ENCODE results near the gene POLR1F. TPM values are rescaled to one million over a fixed set of nuclear protein-coding genes. Genes with fewer than 3 reads are reported as not detected.

POLR1F gene
- total and polyA plus RNA-seq, 2 of the 4 experiments (the other 2 are of a cell fraction) = 6.8 to 16.1 TPM

- H3K18ac ChIP-seq (ENCODE audit: low read depth, low read length) = no peak overlapping the region
- intact Hi-C loops (cut with micrococcal nuclease) (no loop called here), dilution Hi-C loops (cut with HindIII; ENCODE audit: low sequenced_read_pairs, unreplicated experiment) (no loop called here), in situ Hi-C loops (cut with MboI; ENCODE audit: low sequenced_read_pairs) (loop anchor here (10.0 kb wide), 1 partner anchor 879 kb away; no protein-coding TSS in a partner anchor)
- no peaks in the 10 kb centered on the region for H3K9me1 ChIP-seq (ENCODE audit: insufficient read depth, low read length)
- ChIA-PET CTCF (interaction anchor here (1.4 to 3.8 kb wide), 2 partner anchors 33 to 883 kb away, joined by 5 to 32 read pairs; no protein-coding TSS in a partner anchor), POLR2A (ENCODE audit: unreplicated experiment) (no interaction called here)
- no peaks in the 10 kb centered on the region for H3K36me3 ChIP-seq (ENCODE audit: control insufficient read depth, insufficient read depth, low read length)
- no peak for DNase-seq
- WGBS, 2 experiments (ENCODE audit: extremely low coverage in 2 of 2, insufficient read length in 1 of 2) = no CpG with 5 or more reads among the region's 1 CpG
- no peak overlapping the region for H2AK5ac ChIP-seq (ENCODE audit: low read depth, low read length)
- no peak overlapping the region for H3K14ac ChIP-seq (replicated peaks; ENCODE audit: low read depth, low read length)
- H3K4me2 ChIP-seq (ENCODE audit: low read depth, low read length) = no peak overlapping the region
- no peak overlapping the region for H2BK5ac ChIP-seq (ENCODE audit: low read depth, low read length, poor library complexity, severe bottlenecking)
- no peak overlapping the region for H3K27ac ChIP-seq (ENCODE audit: insufficient read depth, low read length)
- TF ChIP-seq CTCF (conservative IDR thresholded peaks at IDR 0.05; ENCODE audit: low read depth, low read length) (no peak), MXI1 (IDR thresholded peaks at IDR 0.05; ENCODE audit: borderline replicate concordance, low read depth, low read length) (no peak), CEBPB (IDR thresholded peaks at IDR 0.05; ENCODE audit: low read depth, low read length) (no peak), BHLHE40 (IDR thresholded peaks at IDR 0.05; ENCODE audit: low read depth, low read length) (no peak), ELK1 (IDR thresholded peaks at IDR 0.05; ENCODE audit: borderline replicate concordance, low read depth, low read length) (no peak), RAD21 (IDR thresholded peaks at IDR 0.05; ENCODE audit: low read length) (no peak), USF2 (IDR thresholded peaks at IDR 0.05; ENCODE audit: low read depth, low read length) (no peak), MAZ (IDR thresholded peaks at IDR 0.05; ENCODE audit: borderline replicate concordance, low read depth, low read length) (no peak), NFE2L2 (IDR thresholded peaks at IDR 0.05; ENCODE audit: low read depth, low read length) (no peak), MAFK (IDR thresholded peaks at IDR 0.05; ENCODE audit: low read depth, low read length) (no peak), RFX5 (IDR thresholded peaks at IDR 0.05; ENCODE audit: low read depth, low read length) (no peak), SMC3 (IDR thresholded peaks at IDR 0.05; ENCODE audit: low read depth, low read length) (no peak), POLR2A (IDR thresholded peaks at IDR 0.05; ENCODE audit: low read depth, low read length) (no peak), RCOR1 (IDR thresholded peaks at IDR 0.05; ENCODE audit: insufficient replicate concordance, low read length) (no peak), CHD1 (IDR thresholded peaks at IDR 0.05; ENCODE audit: low read depth, low read length) (no peak), FOS (IDR thresholded peaks at IDR 0.05; ENCODE audit: low read depth, low read length) (no peak)
- no peak overlapping the region for H2BK15ac ChIP-seq (ENCODE audit: low read depth, low read length)
- H3K56ac ChIP-seq (ENCODE audit: extremely low read depth, insufficient read depth, low read length) = no peak overlapping the region
- H3K4me1 ChIP-seq (ENCODE audit: control insufficient read depth, insufficient read depth, low read length) = no peaks in the 10 kb centered on the region
- H3K79me1 ChIP-seq (ENCODE audit: low read depth in 1 of 2, low read length in 2 of 2) = no peaks in the 10 kb centered on the region
- no peak overlapping the region for H2AFZ ChIP-seq (replicated peaks; ENCODE audit: low read length, poor library complexity)
- no peak overlapping the region for H3K23ac ChIP-seq (ENCODE audit: low read depth, low read length)
- no TSS peak for BruUV-seq (replicated peaks)
- no peak overlapping the region for H3K4ac ChIP-seq (ENCODE audit: low read depth, low read length)
- no peak for ATAC-seq (ENCODE audit: low read depth)
- no peak overlapping the region for H4K8ac ChIP-seq (ENCODE audit: low read depth in 2 of 2, low read length in 2 of 2)
- H2BK120ac ChIP-seq (ENCODE audit: low read depth, low read length) = no peak overlapping the region
- H2AK9ac ChIP-seq (replicated peaks; ENCODE audit: low read depth, low read length, poor library complexity) = no peak overlapping the region
- no peaks in the 10 kb centered on the region for H3K9me3 ChIP-seq (ENCODE audit: control insufficient read depth, insufficient read depth, low read length)
- no peaks in the 10 kb centered on the region for H3K27me3 ChIP-seq (ENCODE audit: control insufficient read depth, insufficient read depth, low read length)
- no peak overlapping the region for H2BK20ac ChIP-seq (ENCODE audit: low read depth, low read length)
- H4K20me1 ChIP-seq (ENCODE audit: insufficient read depth, low read length) = no peaks in the 10 kb centered on the region
- no peak overlapping the region for H4K91ac ChIP-seq (ENCODE audit: insufficient read depth, low read depth, low read length)
- no peak overlapping the region for H3K4me3 ChIP-seq (ENCODE audit: insufficient read depth, low read depth, low read length)
- no peak overlapping the region for H3K9ac ChIP-seq (ENCODE audit: low read depth, low read length)
- no peak overlapping the region for H4K5ac ChIP-seq (ENCODE audit: low read depth, low read length)
Observed at GRCh38 chr7:19715499-19715898, 6.7 kb upstream of the POLR1F start.

Data from IMR-90 (cell line).